A549 (cell line): ENCODE results near the gene LRRC4C. TPM values are rescaled to one million over a fixed set of nuclear protein-coding genes. Genes with fewer than 3 reads are reported as not detected.

Source experiments
- ATAC-seq, 2 experiments: fragments of 200-7000 bp in 1 of 2; fragments of >200 bp in 1 of 2; cut with Nextera tagmentation in 1 of 2; cut with Tn5 transposase in 1 of 2; 3 replicates each; pipeline versions ENCODE4 v1.8.0 to v1.9.1; 2018 to 2020; ENCODE audit warnings: mild to moderate bottlenecking in 1 of 2, moderate library complexity in 1 of 2
- CTCF ChIA-PET: fragments of 300-600 bp; sonication (Branson Sonifier 250); formaldehyde crosslinking; extraction: SDS; loops from one replicate; lab custom pipeline; 2021; ENCODE audit warnings: antibody characterized with exemption, inconsistent platforms; lab: Yijun Ruan, JAX
- POLR2A ChIA-PET: fragments of 350-600 bp; formaldehyde crosslinking; extraction: SDS; loops from one replicate; lab custom pipeline; 2021; ENCODE audit warnings: antibody characterized with exemption, inconsistent platforms; lab: Yijun Ruan, JAX
- DNase-seq, 2 experiments: peaks; one replicate each; pipeline versions ENCODE4 v3.0.0 to v3.0.0-alpha.2; 2011 to 2016; ENCODE audit warnings: low read depth in 1 of 2, low spot score in 1 of 2
- FAIRE-seq: peaks from 2 replicates; lab custom pipeline; 2011; peaks lifted over from hg19 to GRCh38; lab: Jason Lieb, UNC
- H3K27ac ChIP-seq, 2 experiments: fragments of >200 bp; sonication (Bioruptor Twin); formaldehyde crosslinking; 3 replicates each; pipeline ENCODE4 v1.5.1; 2016 to 2017
- H3K4me1 ChIP-seq: fragments of >200 bp; sonication (Bioruptor Twin); formaldehyde crosslinking; 3 replicates; pipeline ENCODE4 v1.6.1; 2016
- H3K4me2 ChIP-seq: fragments of >200 bp; sonication (Bioruptor Twin); formaldehyde crosslinking; 3 replicates; pipeline ENCODE4 v1.6.1; 2016
- H3K4me3 ChIP-seq: fragments of >200 bp; sonication (Bioruptor Twin); formaldehyde crosslinking; 3 replicates; pipeline ENCODE4 v1.5.1; 2016
- H3K9me3 ChIP-seq: fragments of >200 bp; sonication (Bioruptor Twin); formaldehyde crosslinking; 3 replicates; pipeline ENCODE4 v1.6.1; 2016
- BHLHE40 ChIP-seq: IDR thresholded peaks from 2 replicates; pipeline ENCODE4 v1.6.1; 2012; ENCODE audit warnings: low read depth, low read length, inconsistent platforms
- CHD2 ChIP-seq: fragments of 150-350 bp; IDR thresholded peaks from 2 replicates; pipeline ENCODE4 v1.6.1; 2014; ENCODE audit warnings: low read length; ENCODE audit not compliant: partially characterized antibody
- HEYL ChIP-seq: fragments of 250-450 bp; sonication (Bioruptor Pico); IDR thresholded peaks from 2 replicates; pipeline ENCODE4 v1.8.0; 2021; ENCODE audit warnings: mild to moderate bottlenecking, moderate library complexity
- HOXA7 ChIP-seq: fragments of 250-450 bp; sonication (Bioruptor Pico); IDR thresholded peaks from 2 replicates; pipeline ENCODE4 v1.5.0; 2020; ENCODE audit warnings: mild to moderate bottlenecking, moderate library complexity
- KDM5A ChIP-seq: fragments of 200-600 bp; sonication (generic); IDR thresholded peaks from 2 replicates; pipeline ENCODE4 v1.6.1; 2016; ENCODE audit warnings: antibody characterized with exemption, mild to moderate bottlenecking
- MAZ ChIP-seq: fragments of 150-350 bp; IDR thresholded peaks from 2 replicates; pipeline ENCODE4 v1.6.1; 2014; ENCODE audit warnings: antibody characterized with exemption, low read depth, low read length, borderline replicate concordance
- NPAS2 ChIP-seq: fragments of 250-450 bp; sonication (Bioruptor Pico); IDR thresholded peaks from 2 replicates; pipeline ENCODE4 v1.8.0; 2022; ENCODE audit warnings: mild to moderate bottlenecking, moderate library complexity, borderline replicate concordance
- PHF8 ChIP-seq: fragments of 200-600 bp; sonication (generic); IDR thresholded peaks from 2 replicates; pipeline ENCODE4 v1.6.1; 2016; ENCODE audit warnings: low read depth, mild to moderate bottlenecking, antibody characterized with exemption, moderate library complexity, borderline replicate concordance
- POLR2AphosphoS2 ChIP-seq: conservative IDR thresholded peaks from 2 replicates; pipeline ENCODE4 v1.6.1; 2012; ENCODE audit warnings: low read length, improper control_type of control experiment, inconsistent platforms
- RARB ChIP-seq: fragments of 250-450 bp; sonication (Bioruptor Pico); IDR thresholded peaks from 2 replicates; pipeline ENCODE4 v1.8.0; 2021; ENCODE audit warnings: mild to moderate bottlenecking, moderate library complexity
- RCOR1 ChIP-seq: fragments of 150-350 bp; IDR thresholded peaks from 2 replicates; pipeline ENCODE4 v1.6.1; 2014; ENCODE audit warnings: antibody characterized with exemption, low read length, low read depth
- SREBF2 ChIP-seq: fragments of 450-650 bp; IDR thresholded peaks from 2 replicates; pipeline ENCODE4 v1.6.1; 2014; ENCODE audit warnings: mild to moderate bottlenecking, moderate library complexity
- TFCP2L1 ChIP-seq: fragments of 250-450 bp; sonication (Bioruptor Pico); IDR thresholded peaks from 2 replicates; pipeline ENCODE4 v1.5.0; 2021; ENCODE audit warnings: mild to moderate bottlenecking
- ZC3H11A ChIP-seq: fragments of 450-650 bp; IDR thresholded peaks from 2 replicates; pipeline ENCODE4 v1.6.1; 2014; ENCODE audit warnings: antibody characterized with exemption, mild to moderate bottlenecking
- ZSCAN20 ChIP-seq: fragments of 250-450 bp; sonication (Bioruptor Pico); IDR thresholded peaks from 2 replicates; pipeline ENCODE4 v1.8.0; 2022; ENCODE audit warnings: mild to moderate bottlenecking, moderate library complexity
- WGBS: methylation state at CpG from one replicate; pipeline ENCODE4 v1.1.6; 2017; ENCODE audit errors: missing lambda C conversion rate; 5-methylcytosine and 5-hydroxymethylcytosine counted together
- polyA plus RNA-seq, 4 experiments: library from polyadenylated mRNA; depleted of rRNA in 3 of 4; stranded (reverse); fragments of >200 nt; fragmentation: RNase III in 1 of 4; extraction: RNeasy Plus Mini Kit Qiagen cat#74134 plus additional on column Dnase treatment in 1 of 4; gene quantifications; 2 replicates in 3 of 4; 3 replicates in 1 of 4; pipeline ENCODE4 v1.2.3, GENCODE V29; 2011 to 2017
- TF ChIP-seq, protein P1 (sequence below): fragments of 450-650 bp; IDR thresholded peaks from 2 replicates; pipeline ENCODE4 v1.6.1; 2014; ENCODE audit warnings: antibody characterized with exemption
- TF ChIP-seq, protein P2 (sequence below): fragments of 250-450 bp; sonication (Bioruptor Pico); IDR thresholded peaks from 2 replicates; pipeline ENCODE4 v1.5.0; 2020; ENCODE audit warnings: low read depth, mild to moderate bottlenecking, moderate library complexity
- TF ChIP-seq, protein P3 (sequence below): fragments of 200-600 bp; sonication (generic); IDR thresholded peaks from 2 replicates; pipeline ENCODE4 v1.6.1; 2016; ENCODE audit warnings: antibody characterized with exemption, mild to moderate bottlenecking, moderate library complexity
- TF ChIP-seq, protein P4 (sequence below): fragments of 150-350 bp; IDR thresholded peaks from 2 replicates; pipeline ENCODE4 v1.6.1; 2014; ENCODE audit warnings: low read depth, mild to moderate bottlenecking, low read length
- TF ChIP-seq, protein P5 (sequence below): IDR thresholded peaks from 2 replicates; pipeline ENCODE4 v1.6.1; 2012

LRRC4C gene
- polyA plus RNA-seq, 2 of the 4 experiments (the other 2 are of a cell fraction): not detected

DNA sequence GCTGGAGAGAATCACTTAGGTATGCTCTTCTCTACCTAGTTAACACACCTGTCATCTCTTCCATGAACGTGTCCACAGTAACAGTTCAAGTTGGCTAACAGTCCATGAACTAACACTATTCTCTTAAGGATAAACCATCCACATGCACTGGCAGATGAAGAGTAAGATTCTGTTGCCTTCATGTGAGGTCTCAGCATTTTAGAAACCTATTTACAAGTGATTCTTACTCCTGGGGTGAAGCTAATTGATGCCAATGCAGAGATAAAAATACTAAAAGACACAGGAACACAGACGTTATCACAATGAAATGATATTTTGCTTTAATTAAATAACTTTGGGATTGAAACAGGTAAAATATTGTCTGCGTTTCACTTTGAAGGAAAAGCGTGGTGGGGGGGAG, 1.3 kb downstream of the LRRC4C start:
- H3K4me1 ChIP-seq: no peaks in the 10 kb centered on the region
- CTCF ChIA-PET: interaction anchor here (3.5 kb wide), 1 partner anchor 1821 kb away, joined by 12 read pairs; no protein-coding TSS in a partner anchor
- H3K4me2 ChIP-seq: no peak overlapping the region
- H3K9me3 ChIP-seq: no peaks in the 10 kb centered on the region
- ATAC-seq (no peak), FAIRE-seq (no peak), DNase-seq (no peak)
- H3K4me3 ChIP-seq: no peak overlapping the region
- WGBS: 2% methylated on average over 4 of the region's 4 CpGs
- POLR2A ChIA-PET: no interaction called here
- TF ChIP-seq, protein P1, sequence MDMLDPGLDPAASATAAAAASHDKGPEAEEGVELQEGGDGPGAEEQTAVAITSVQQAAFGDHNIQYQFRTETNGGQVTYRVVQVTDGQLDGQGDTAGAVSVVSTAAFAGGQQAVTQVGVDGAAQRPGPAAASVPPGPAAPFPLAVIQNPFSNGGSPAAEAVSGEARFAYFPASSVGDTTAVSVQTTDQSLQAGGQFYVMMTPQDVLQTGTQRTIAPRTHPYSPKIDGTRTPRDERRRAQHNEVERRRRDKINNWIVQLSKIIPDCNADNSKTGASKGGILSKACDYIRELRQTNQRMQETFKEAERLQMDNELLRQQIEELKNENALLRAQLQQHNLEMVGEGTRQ: no peak
- TF ChIP-seq RCOR1 (no peak), RARB (CRISPR knock-in tag) (no peak), NPAS2 (CRISPR knock-in tag) (no peak), KDM5A (no peak), HEYL (CRISPR knock-in tag) (no peak)
- no peak overlapping the region for H3K27ac ChIP-seq

DNA sequence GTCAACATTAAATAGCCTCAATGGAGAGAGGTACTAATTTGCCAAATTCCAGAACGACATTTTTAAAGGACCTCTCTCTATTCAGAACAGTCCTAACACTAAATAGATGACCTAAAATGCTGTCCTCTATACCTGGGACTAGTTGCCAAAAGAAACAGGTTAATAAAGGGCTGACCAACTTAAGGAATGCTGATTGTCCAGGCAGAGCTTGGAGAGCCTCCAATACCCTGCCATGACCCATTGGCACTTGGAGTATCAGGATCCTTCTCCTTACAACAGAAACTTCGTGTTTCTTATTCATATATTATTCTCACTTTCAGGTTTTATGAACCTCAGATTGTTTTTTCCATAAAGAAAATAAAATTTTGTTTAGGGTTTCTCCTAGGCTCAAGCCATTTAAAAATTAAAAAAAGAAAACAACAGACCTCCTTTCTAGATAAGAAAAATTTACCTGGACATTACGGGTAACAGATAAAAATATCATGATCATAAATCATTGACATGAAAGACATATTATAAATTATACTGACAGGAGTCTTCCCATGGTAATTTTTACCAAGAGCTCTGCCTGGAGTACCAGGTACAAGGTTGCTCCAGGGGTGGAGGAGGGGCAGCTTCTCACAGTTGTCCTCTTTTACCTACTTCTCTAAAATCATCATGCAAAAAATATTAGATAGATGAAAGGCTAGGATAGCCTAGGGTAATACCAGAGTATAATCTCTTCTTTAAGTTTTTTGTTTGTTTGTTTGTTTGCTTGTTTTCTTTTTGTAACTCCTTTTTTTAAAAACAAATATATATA, 2.0 kb downstream of the LRRC4C start:
- Histone ChIP-seq H3K4me2 (no peak overlapping the region), H3K4me1 (no peaks in the 10 kb centered on the region), H3K4me3 (no peak overlapping the region), H3K27ac (no peak overlapping the region), H3K9me3 (no peaks in the 10 kb centered on the region)
- TF ChIP-seq HOXA7 (no peak), PHF8 (no peak), ZC3H11A (no peak), SREBF2 (no peak), RCOR1 (no peak), CHD2 (no peak), BHLHE40 (no peak), MAZ (no peak), TFCP2L1 (no peak), POLR2AphosphoS2 (no peak), ZSCAN20 (CRISPR knock-in tag) (no peak)
- TF ChIP-seq, protein P2, sequence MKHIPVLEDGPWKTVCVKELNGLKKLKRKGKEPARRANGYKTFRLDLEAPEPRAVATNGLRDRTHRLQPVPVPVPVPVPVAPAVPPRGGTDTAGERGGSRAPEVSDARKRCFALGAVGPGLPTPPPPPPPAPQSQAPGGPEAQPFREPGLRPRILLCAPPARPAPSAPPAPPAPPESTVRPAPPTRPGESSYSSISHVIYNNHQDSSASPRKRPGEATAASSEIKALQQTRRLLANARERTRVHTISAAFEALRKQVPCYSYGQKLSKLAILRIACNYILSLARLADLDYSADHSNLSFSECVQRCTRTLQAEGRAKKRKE (CRISPR knock-in tag): no peak
- TF ChIP-seq, protein P3, sequence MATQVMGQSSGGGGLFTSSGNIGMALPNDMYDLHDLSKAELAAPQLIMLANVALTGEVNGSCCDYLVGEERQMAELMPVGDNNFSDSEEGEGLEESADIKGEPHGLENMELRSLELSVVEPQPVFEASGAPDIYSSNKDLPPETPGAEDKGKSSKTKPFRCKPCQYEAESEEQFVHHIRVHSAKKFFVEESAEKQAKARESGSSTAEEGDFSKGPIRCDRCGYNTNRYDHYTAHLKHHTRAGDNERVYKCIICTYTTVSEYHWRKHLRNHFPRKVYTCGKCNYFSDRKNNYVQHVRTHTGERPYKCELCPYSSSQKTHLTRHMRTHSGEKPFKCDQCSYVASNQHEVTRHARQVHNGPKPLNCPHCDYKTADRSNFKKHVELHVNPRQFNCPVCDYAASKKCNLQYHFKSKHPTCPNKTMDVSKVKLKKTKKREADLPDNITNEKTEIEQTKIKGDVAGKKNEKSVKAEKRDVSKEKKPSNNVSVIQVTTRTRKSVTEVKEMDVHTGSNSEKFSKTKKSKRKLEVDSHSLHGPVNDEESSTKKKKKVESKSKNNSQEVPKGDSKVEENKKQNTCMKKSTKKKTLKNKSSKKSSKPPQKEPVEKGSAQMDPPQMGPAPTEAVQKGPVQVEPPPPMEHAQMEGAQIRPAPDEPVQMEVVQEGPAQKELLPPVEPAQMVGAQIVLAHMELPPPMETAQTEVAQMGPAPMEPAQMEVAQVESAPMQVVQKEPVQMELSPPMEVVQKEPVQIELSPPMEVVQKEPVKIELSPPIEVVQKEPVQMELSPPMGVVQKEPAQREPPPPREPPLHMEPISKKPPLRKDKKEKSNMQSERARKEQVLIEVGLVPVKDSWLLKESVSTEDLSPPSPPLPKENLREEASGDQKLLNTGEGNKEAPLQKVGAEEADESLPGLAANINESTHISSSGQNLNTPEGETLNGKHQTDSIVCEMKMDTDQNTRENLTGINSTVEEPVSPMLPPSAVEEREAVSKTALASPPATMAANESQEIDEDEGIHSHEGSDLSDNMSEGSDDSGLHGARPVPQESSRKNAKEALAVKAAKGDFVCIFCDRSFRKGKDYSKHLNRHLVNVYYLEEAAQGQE: no peak
- TF ChIP-seq, protein P4, sequence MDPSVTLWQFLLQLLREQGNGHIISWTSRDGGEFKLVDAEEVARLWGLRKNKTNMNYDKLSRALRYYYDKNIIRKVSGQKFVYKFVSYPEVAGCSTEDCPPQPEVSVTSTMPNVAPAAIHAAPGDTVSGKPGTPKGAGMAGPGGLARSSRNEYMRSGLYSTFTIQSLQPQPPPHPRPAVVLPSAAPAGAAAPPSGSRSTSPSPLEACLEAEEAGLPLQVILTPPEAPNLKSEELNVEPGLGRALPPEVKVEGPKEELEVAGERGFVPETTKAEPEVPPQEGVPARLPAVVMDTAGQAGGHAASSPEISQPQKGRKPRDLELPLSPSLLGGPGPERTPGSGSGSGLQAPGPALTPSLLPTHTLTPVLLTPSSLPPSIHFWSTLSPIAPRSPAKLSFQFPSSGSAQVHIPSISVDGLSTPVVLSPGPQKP: no peak
- TF ChIP-seq, protein P5, sequence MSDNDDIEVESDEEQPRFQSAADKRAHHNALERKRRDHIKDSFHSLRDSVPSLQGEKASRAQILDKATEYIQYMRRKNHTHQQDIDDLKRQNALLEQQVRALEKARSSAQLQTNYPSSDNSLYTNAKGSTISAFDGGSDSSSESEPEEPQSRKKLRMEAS: no peak
- DNase-seq: no peak
- ATAC-seq: no peak
- CTCF ChIA-PET: no interaction called here
- POLR2A ChIA-PET: no interaction called here
- WGBS: under 1% methylated on average over 3 of the region's 3 CpGs
- no peak for FAIRE-seq
